ENCODE data around the gene LRRC73. TPM values are rescaled to one million over a fixed set of nuclear protein-coding genes. Genes with fewer than 3 reads are reported as not detected.

LRRC73 gene
- total and polyA plus RNA-seq, 2 of the 8 experiments (the other 6 are each of a cell fraction or from before 2014, with no cell fraction given) = 0.24 to 0.26 TPM

- no peak for TF ChIP-seq EP300 (IDR thresholded peaks at IDR 0.05; ENCODE audit: borderline replicate concordance in 1 of 2, low read depth in 2 of 2, low read length in 2 of 2)
- TF ChIP-seq CTBP2 (IDR thresholded peaks at IDR 0.05; ENCODE audit: borderline replicate concordance, insufficient read depth, insufficient read length, low read length) = no peak
- TF ChIP-seq ASH2L (IDR thresholded peaks at IDR 0.05; ENCODE audit: low read length) = no peak
- no peak for TF ChIP-seq RBBP5 (IDR thresholded peaks at IDR 0.05; ENCODE audit: borderline replicate concordance, low read depth, low read length)
- no peak for TF ChIP-seq CEBPB (IDR thresholded peaks at IDR 0.05; ENCODE audit: low read depth, low read length)
Measured at GRCh38 chr6:43515808-43516207, 5.7 kb upstream of the LRRC73 start (continued).
